T-cell (primary cell): ENCODE measurements around the gene IQCC. TPM values are rescaled to one million over a fixed set of nuclear protein-coding genes. Genes with fewer than 3 reads are reported as not detected.

Experiments used
- ATAC-seq, 4 experiments: fragments of 200-7000 bp in 3 of 4; fragments of 150-1000 bp in 1 of 4; cut with Tn5 transposase; replicated peaks in 1 of 4; 1 replicate in 3 of 4; 2 replicates in 1 of 4; pipeline ENCODE4 v1.10.0; 2021; ENCODE audit warnings: moderate library complexity in 3 of 4, mild to moderate bottlenecking in 2 of 4, moderate number of reproducible peaks in 1 of 4
- CTCF ChIA-PET, 2 donors: fragments of 300-600 bp; sonication (Branson Sonifier 250); formaldehyde crosslinking; loops; one replicate each; lab custom pipeline; 2022; ENCODE audit warnings: antibody characterized with exemption in 2 of 2; lab: Charles Lee
- POLR2A ChIA-PET, 2 donors: fragments of 300-600 bp; sonication (Branson Sonifier 250); formaldehyde crosslinking; loops; one replicate each; lab custom pipeline; 2022; ENCODE audit warnings: antibody characterized with exemption in 2 of 2; lab: Charles Lee
- DNase-seq, 35 experiments: peaks; one replicate each; pipeline versions ENCODE4 v3.0.0 to v3.0.0-alpha.2; 2013 to 2023
- H3K27ac ChIP-seq: one replicate; pipeline ENCODE4 v1.5.1; 2013; ENCODE audit warnings: low read length
- H3K27me3 ChIP-seq, 2 experiments: replicated peaks in 1 of 2; 1 replicate in 1 of 2; 2 replicates in 1 of 2; pipeline versions ENCODE4 v1.6.1 to v1.7.0; 2013; ENCODE audit warnings: low read length in 1 of 2, mixed read lengths in 1 of 2; ENCODE audit not compliant: control insufficient read depth in 2 of 2, insufficient read depth in 2 of 2; ENCODE audit errors: extremely low read depth in 1 of 2
- H3K36me3 ChIP-seq, 2 donors: 1 replicate in 1 of 2; 2 replicates in 1 of 2; pipeline versions ENCODE4 v1.6.1 to v1.7.0; 2013; ENCODE audit warnings: low read length in 1 of 2; ENCODE audit not compliant: control insufficient read depth in 2 of 2, insufficient read depth in 1 of 2; ENCODE audit errors: extremely low read depth in 1 of 2
- H3K4me1 ChIP-seq, 2 experiments: 1 replicate in 1 of 2; 2 replicates in 1 of 2; pipeline versions ENCODE4 v1.6.1 to v1.7.0; 2013; ENCODE audit warnings: low read length in 2 of 2, mixed read lengths in 1 of 2; ENCODE audit not compliant: insufficient read depth in 2 of 2, control insufficient read depth in 1 of 2; ENCODE audit errors: extremely low read depth in 1 of 2
- H3K4me3 ChIP-seq, 2 donors: 1 replicate in 1 of 2; 2 replicates in 1 of 2; pipeline versions ENCODE4 v1.5.1 to v1.7.0; 2013; ENCODE audit warnings: mild to moderate bottlenecking in 2 of 2, low read length in 1 of 2, moderate library complexity in 1 of 2; ENCODE audit not compliant: control insufficient read depth in 1 of 2; ENCODE audit errors: extremely low read depth in 1 of 2
- H3K9me3 ChIP-seq: 2 replicates; pipeline ENCODE4 v1.7.0; 2013
- H3K27ac Mint-ChIP-seq, 2 donors: one replicate each; pipeline ENCODE4 v1.8.0; 2020 to 2021; ENCODE audit warnings: mild to moderate bottlenecking in 2 of 2, mixed read lengths in 2 of 2
- H3K27me3 Mint-ChIP-seq, 2 donors: one replicate each; pipeline ENCODE4 v1.8.0; 2021 to 2022; ENCODE audit warnings: mixed read lengths in 2 of 2
- H3K36me3 Mint-ChIP-seq: one replicate; pipeline ENCODE4 v1.8.0; 2021; ENCODE audit warnings: mixed read lengths
- H3K4me1 Mint-ChIP-seq, 3 donors: one replicate each; pipeline ENCODE4 v1.8.0; 2020 to 2022; ENCODE audit warnings: mixed read lengths in 3 of 3, mild to moderate bottlenecking in 1 of 3
- H3K4me3 Mint-ChIP-seq, 3 donors: one replicate each; pipeline ENCODE4 v1.8.0; 2020 to 2022; ENCODE audit warnings: mild to moderate bottlenecking in 3 of 3, mixed read lengths in 3 of 3, moderate library complexity in 3 of 3
- H3K9me3 Mint-ChIP-seq, 3 donors: one replicate each; pipeline ENCODE4 v1.8.0; 2020 to 2022; ENCODE audit warnings: mixed read lengths in 3 of 3
- WGBS: methylation state at CpG from one replicate; pipeline ENCODE4 v1.1.5; 2013; ENCODE audit warnings: missing lambda C conversion rate; ENCODE audit not compliant: insufficient coverage; 5-methylcytosine and 5-hydroxymethylcytosine counted together
- total RNA-seq, 35 experiments: library from RNA in 6 of 35; stranded (reverse) in 6 of 35; fragments of 120-200 nt in 1 of 35; gene quantifications; one replicate each; pipeline versions ENCODE4 v1.2.1 to v1.2.4 and lab custom pipeline; 2013 to 2026

Gene IQCC
- total RNA-seq, 5 donors from 2014 or later (not counting 1 experiment from before 2014, with no cell fraction given) = 1.3 to 3.6 (median 2.3) TPM

DNA sequence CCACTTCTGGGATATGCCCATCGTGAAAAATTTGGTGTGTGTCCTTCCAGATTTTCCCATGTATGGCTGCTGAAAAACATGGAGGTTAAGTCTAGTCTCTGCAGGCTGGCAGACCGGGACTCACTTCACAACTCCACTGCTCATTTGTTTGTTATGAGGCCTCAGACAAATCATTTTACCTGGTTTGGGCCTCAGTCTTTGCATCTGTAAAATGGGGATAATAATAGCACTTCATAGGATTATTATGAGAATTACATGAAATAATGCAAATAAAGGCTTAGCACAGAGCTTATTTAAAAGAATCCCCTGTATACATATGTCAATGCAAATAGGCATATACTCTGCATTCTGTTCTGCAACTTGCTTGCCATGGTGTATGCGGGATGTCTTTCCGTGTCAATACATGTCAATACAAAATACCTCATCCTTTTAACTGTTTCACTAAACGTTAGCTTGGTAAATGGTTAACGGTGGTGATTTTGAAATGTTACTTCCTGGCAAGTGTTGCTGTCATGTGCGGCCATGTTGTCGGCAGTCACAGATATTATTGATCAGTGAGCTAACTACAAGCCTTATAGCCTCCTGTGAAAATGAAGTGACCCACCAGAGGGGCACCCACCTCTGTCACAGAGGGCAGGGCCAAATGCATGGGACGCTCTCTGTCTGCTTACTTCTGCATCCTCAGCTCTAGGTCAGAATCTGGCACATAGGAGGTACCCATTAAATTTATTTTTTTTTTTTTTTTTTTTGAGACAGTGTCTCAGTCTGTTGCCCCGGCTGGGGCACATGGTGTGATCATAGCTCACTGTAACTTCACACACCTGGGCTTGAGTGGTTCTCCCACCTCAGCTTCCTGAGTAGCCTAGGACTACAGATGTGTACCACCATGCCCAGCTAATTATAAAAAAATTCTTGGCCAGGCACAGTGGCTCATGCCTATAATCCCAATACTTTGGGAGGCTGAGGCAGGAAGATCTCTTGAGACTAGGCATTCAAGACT is 49.9 kb downstream of the IQCC start:
- peak overlapping the region; percentile 96 for H3K27ac ChIP-seq
- no peaks in the 10 kb centered on the region for H3K27me3 ChIP-seq
- ATAC-seq (peak in 1 of 4 experiments; percentile 32), DNase-seq (peak in 5 of 35 experiments; percentile 33 to 54 (median 43))
- H3K9me3 ChIP-seq = no peaks in the 10 kb centered on the region
- no peaks in the 10 kb centered on the region for H3K27me3 Mint-ChIP-seq
- peaks cover 50 to 68% (median 68%) of the 10 kb centered on the region in 3 donors for H3K4me1 Mint-ChIP-seq
- peaks cover 36% of the 10 kb centered on the region for H3K36me3 Mint-ChIP-seq
- POLR2A ChIA-PET = interaction anchor here (0.6 to 1.2 kb wide), 7 partner anchors 13 to 561 kb away, joined by 3 to 11 read pairs (median 5); partner anchors contain the start of gene MARCKSL1 (in 1 of the 2)
- H3K9me3 Mint-ChIP-seq = no peaks in the 10 kb centered on the region
- peak overlapping the region; percentile 84 to 97 for H3K4me3 ChIP-seq
- WGBS = 0% methylated on average over 2 of the region's 10 CpGs
- H3K4me3 Mint-ChIP-seq = peak overlapping the region; percentile 83 to 100 (median 91)
- H3K4me1 ChIP-seq = peaks cover 42 to 71% of the 10 kb centered on the region in 2 experiments
- CTCF ChIA-PET = interaction anchor here (0.5 to 1.5 kb wide), 9 partner anchors 13 to 183 kb away, joined by 3 to 8 read pairs (median 4); partner anchors contain the start of genes HDAC1 (in 1 of the 2) and TMEM39B (in 1 of the 2)
- H3K27ac Mint-ChIP-seq = peak overlapping the region; percentile 93
- peaks cover 0 to 29% of the 10 kb centered on the region in 2 donors for H3K36me3 ChIP-seq

DNA sequence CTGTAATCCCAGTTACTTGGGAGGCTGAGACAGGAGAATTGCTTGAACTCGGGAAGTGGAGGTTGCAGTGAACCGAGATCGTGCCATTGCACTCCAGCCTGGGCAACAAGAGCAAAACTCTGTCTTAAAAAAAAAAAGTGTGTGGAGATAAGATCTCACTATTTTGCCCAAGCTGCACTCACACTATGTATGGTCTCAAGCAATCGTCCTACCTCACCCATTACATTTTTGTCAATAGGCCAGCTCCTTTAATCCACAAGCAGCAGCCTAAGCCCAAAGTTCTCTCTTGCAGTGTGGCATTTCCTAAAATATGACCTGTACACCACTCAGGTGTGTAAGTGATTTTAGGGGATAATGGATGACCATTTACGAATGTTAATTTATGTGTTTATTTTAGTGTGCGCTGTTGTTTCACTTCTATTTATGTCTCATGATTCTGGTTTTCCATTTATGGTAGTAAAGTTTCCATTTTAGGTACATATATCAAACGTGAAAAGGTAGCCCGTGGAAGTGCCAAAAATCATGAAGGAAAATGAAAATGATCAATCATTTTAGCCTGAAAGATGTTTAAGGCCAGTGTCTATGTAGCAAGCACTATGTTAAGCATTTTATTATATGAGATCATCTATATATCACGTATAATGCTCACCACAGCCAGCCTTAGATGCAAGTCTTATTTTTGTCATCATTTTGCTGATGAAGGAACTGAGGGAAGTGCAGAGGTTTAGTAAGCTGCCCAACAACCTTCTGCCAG is 51.2 kb downstream of the IQCC start:
- H3K4me1 ChIP-seq = peaks cover 42 to 73% of the 10 kb centered on the region in 2 experiments
- H3K9me3 Mint-ChIP-seq = no peaks in the 10 kb centered on the region
- no peaks in the 10 kb centered on the region for H3K27me3 Mint-ChIP-seq
- H3K27me3 ChIP-seq = no peaks in the 10 kb centered on the region
- peak overlapping the region; percentile 96 for H3K27ac ChIP-seq
- H3K4me3 ChIP-seq = peak overlapping the region; percentile 84 to 97
- H3K36me3 ChIP-seq = peaks cover 0 to 38% of the 10 kb centered on the region in 2 donors
- WGBS = 0% methylated on average over 3 of the region's 9 CpGs
- POLR2A ChIA-PET = interaction anchor here in 1 of 2 donors (0.5 to 0.6 kb wide), 2 partner anchors 31 to 88 kb away, joined by 3 to 4 read pairs; no protein-coding TSS in a partner anchor
- peak overlapping the region; percentile 94 to 96 for H3K27ac Mint-ChIP-seq
- peak in 1 of 35 experiments; percentile 48 for DNase-seq
- ATAC-seq = peak in 1 of 4 experiments; percentile 19
- H3K36me3 Mint-ChIP-seq = peaks cover 40% of the 10 kb centered on the region
- CTCF ChIA-PET = interaction anchor here (0.5 to 1.5 kb wide), 3 partner anchors 9 to 1388 kb away, joined by 3 to 5 read pairs (median 3); no protein-coding TSS in a partner anchor
- peaks cover 52 to 64% (median 62%) of the 10 kb centered on the region in 3 donors for H3K4me1 Mint-ChIP-seq
- no peaks in the 10 kb centered on the region for H3K9me3 ChIP-seq
- peak overlapping the region; percentile 82 to 91 (median 83) for H3K4me3 Mint-ChIP-seq

DNA sequence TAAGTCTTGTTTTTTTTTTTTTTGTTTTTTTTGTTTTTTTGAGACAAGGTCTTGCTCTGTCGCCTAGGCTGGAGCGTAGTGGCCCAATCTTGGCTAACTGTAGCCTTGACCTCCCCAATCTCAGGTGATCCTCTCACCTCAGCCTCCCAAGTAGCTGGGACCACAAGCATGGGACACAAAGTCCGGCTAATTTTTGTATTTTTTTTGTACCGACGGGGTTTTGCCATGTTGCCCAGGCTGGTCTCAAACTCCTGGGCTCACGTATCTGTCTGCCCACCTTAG is 51.7 kb downstream of the IQCC start:
- Histone ChIP-seq H3K27me3 (no peaks in the 10 kb centered on the region), H3K4me1 (peaks cover 42 to 78% of the 10 kb centered on the region in 2 experiments), H3K9me3 (no peaks in the 10 kb centered on the region), H3K4me3 (peak overlapping the region; percentile 84 to 97), H3K27ac (peak overlapping the region; percentile 96), H3K36me3 (peaks cover 0 to 41% of the 10 kb centered on the region in 2 donors)
- Mint-ChIP-seq H3K4me1 (peaks cover 52 to 60% (median 56%) of the 10 kb centered on the region in 3 donors), H3K4me3 (peak overlapping the region; percentile 82 to 91 (median 83)), H3K9me3 (no peaks in the 10 kb centered on the region), H3K27me3 (no peaks in the 10 kb centered on the region), H3K36me3 (peaks cover 36% of the 10 kb centered on the region), H3K27ac (peak overlapping the region; percentile 94 to 96)
- ATAC-seq (no peak), DNase-seq (no peak)
- POLR2A ChIA-PET = interaction anchor here in 1 of 2 donors (0.6 to 0.7 kb wide), 2 partner anchors 14 to 32 kb away, joined by 3 to 4 read pairs; no protein-coding TSS in a partner anchor
- WGBS = 80% methylated on average over 2 of the region's 6 CpGs
- CTCF ChIA-PET = no interaction called here

Other genes starting within 250 kb of the IQCC start
- 100 to 1,000 TPM in 3 of 5 donors, 10 to 100 TPM in 2; 98.9 to 115 (median 111) TPM for gene KHDRBS1, start 191.8 kb upstream of the IQCC start, total RNA-seq
- gene TMEM39B, start 132.7 kb upstream of the IQCC start, total RNA-seq = 10 to 100 TPM; 14.5 to 28.1 (median 24.5) TPM
- 10 to 100 TPM; 46.2 to 53.6 (median 52.3) TPM for gene KPNA6, start 97.6 kb upstream of the IQCC start, total RNA-seq
- 10 to 100 TPM; 25.3 to 47.7 (median 43.8) TPM for gene TXLNA, start 26.0 kb upstream of the IQCC start, total RNA-seq
- 1 to 10 TPM; 6.5 to 9.0 (median 6.8) TPM for gene CCDC28B, start 5.1 kb upstream of the IQCC start, total RNA-seq
- under 1 TPM in 1 of 5 donors, not detected in 4; 0.18 TPM for gene DCDC2B, start 3.4 kb downstream of the IQCC start, total RNA-seq
- gene TMEM234, start 16.7 kb downstream of the IQCC start, total RNA-seq = 10 to 100 TPM; 14.0 to 29.6 (median 26.0) TPM
- gene EIF3I, start 16.7 kb downstream of the IQCC start, total RNA-seq = 100 to 1,000 TPM in 2 of 5 donors, 10 to 100 TPM in 3; 94.9 to 117 (median 98.4) TPM
- gene FAM167B, start 41.6 kb downstream of the IQCC start, total RNA-seq = 1 to 10 TPM in 1 of 5 donors, under 1 TPM in 4; 0.65 to 1.0 (median 0.95) TPM
- 100 to 1,000 TPM; 341 to 489 (median 428) TPM for gene LCK, start 45.6 kb downstream of the IQCC start, total RNA-seq
- 100 to 1,000 TPM; 117 to 153 (median 142) TPM for gene HDAC1, start 86.4 kb downstream of the IQCC start, total RNA-seq
- gene MARCKSL1, start 130.6 kb downstream of the IQCC start, total RNA-seq = 10 to 100 TPM; 28.1 to 46.5 (median 41.4) TPM
- gene FAM229A, start 156.8 kb downstream of the IQCC start, total RNA-seq = 10 to 100 TPM; 27.0 to 43.0 (median 32.0) TPM
- 1 to 10 TPM in 3 of 5 donors, under 1 TPM in 1, not detected in 1; 0.65 to 4.3 (median 2.3) TPM for gene TSSK3, start 156.9 kb downstream of the IQCC start, total RNA-seq
- gene BSDC1, start 188.8 kb downstream of the IQCC start, total RNA-seq = 100 to 1,000 TPM in 3 of 5 donors, 10 to 100 TPM in 2; 93.4 to 190 (median 105) TPM